HCT116 (cell line): ENCODE data around the gene CFB.
"Not testable (repeated sequence)": the region's sequence is repeated elsewhere in the genome, so short reads cannot be mapped to it uniquely, and the experiment has no call there.

Experiments used
- EGR1 ChIP-seq: IDR thresholded peaks from 2 replicates; pipeline ENCODE4 v1.6.1; 2012; ENCODE audit warnings: low read depth
- POLR2A ChIP-seq: IDR thresholded peaks from 2 replicates; pipeline ENCODE4 v1.7.0; 2011; ENCODE audit warnings: borderline replicate concordance; ENCODE audit not compliant: insufficient read depth, insufficient read length; ENCODE audit errors: extremely low read depth
- POLR2AphosphoS5 ChIP-seq: IDR thresholded peaks from 2 replicates; pipeline ENCODE4 v1.6.1; 2011; ENCODE audit warnings: mild to moderate bottlenecking, low read depth, low read length, moderate library complexity
- SIN3A ChIP-seq: IDR thresholded peaks from 2 replicates; pipeline ENCODE4 v1.6.1; 2012; ENCODE audit warnings: low read depth
- SP1 ChIP-seq: IDR thresholded peaks from 2 replicates; pipeline ENCODE4 v1.6.1; 2012; ENCODE audit warnings: low read depth
- SRF ChIP-seq: IDR thresholded peaks from 2 replicates; pipeline ENCODE4 v1.6.1; 2012; ENCODE audit warnings: low read depth
- TF ChIP-seq, protein P1 (sequence below), 3 experiments: fragments of 200-600 bp in 1 of 3; sonication (generic) in 1 of 3; IDR thresholded peaks in 2 of 3; conservative IDR thresholded peaks in 1 of 3; 2 replicates each; pipeline ENCODE4 v1.5.1; 2012 to 2017; ENCODE audit warnings: low read depth in 2 of 3, low read length in 2 of 3, antibody characterized with exemption in 1 of 3, borderline replicate concordance in 1 of 3, control low read depth in 1 of 3, mild to moderate bottlenecking in 1 of 3, mixed read lengths in 1 of 3, mixed run types in 1 of 3, moderate library complexity in 1 of 3; ENCODE audit not compliant: insufficient read depth in 1 of 3
- TF ChIP-seq, protein P2 (sequence below): IDR thresholded peaks from 2 replicates; pipeline ENCODE4 v1.6.1; 2012
- TF ChIP-seq, protein P3 (sequence below): IDR thresholded peaks from 2 replicates; pipeline ENCODE4 v1.6.1; 2012
- TF ChIP-seq, protein P4 (sequence below): IDR thresholded peaks from 2 replicates; pipeline ENCODE4 v1.6.1; 2011; ENCODE audit warnings: mild to moderate bottlenecking, low read length, moderate library complexity; ENCODE audit not compliant: insufficient replicate concordance; ENCODE audit errors: extremely low read depth

DNA sequence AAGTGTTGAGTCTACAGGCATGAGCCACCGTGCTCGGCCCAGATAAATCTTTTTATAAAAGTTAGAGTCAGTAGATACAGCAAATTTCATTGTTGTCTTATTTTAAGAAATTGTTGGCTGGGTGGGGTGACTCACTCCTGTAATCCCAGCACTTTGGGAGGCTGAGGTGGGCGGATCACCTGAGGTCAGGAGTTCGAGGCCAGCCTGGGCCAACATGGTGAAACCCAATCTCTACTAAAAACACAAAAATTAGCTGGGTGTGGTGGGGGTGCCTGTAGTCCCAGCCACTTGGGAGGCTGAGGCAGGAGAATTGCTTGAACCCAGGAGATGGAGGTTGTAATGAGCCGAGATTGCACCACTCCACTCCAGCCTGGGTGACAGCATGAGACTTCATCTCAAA is 37.6 kb upstream of the CFB start:
- TF ChIP-seq POLR2A, POLR2AphosphoS5, SIN3A, EGR1, SRF, SP1: not testable (repeated sequence)
- TF ChIP-seq, protein P1, sequence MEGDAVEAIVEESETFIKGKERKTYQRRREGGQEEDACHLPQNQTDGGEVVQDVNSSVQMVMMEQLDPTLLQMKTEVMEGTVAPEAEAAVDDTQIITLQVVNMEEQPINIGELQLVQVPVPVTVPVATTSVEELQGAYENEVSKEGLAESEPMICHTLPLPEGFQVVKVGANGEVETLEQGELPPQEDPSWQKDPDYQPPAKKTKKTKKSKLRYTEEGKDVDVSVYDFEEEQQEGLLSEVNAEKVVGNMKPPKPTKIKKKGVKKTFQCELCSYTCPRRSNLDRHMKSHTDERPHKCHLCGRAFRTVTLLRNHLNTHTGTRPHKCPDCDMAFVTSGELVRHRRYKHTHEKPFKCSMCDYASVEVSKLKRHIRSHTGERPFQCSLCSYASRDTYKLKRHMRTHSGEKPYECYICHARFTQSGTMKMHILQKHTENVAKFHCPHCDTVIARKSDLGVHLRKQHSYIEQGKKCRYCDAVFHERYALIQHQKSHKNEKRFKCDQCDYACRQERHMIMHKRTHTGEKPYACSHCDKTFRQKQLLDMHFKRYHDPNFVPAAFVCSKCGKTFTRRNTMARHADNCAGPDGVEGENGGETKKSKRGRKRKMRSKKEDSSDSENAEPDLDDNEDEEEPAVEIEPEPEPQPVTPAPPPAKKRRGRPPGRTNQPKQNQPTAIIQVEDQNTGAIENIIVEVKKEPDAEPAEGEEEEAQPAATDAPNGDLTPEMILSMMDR (IDR thresholded peaks at IDR 0.05 in 2 of 3, conservative IDR thresholded peaks at IDR 0.05 in 1 of 3; ENCODE audit: borderline replicate concordance in 1 of 3, insufficient read depth in 1 of 3, low read depth in 2 of 3, low read length in 2 of 3), result not testable (repeated sequence)
- TF ChIP-seq, protein P2, sequence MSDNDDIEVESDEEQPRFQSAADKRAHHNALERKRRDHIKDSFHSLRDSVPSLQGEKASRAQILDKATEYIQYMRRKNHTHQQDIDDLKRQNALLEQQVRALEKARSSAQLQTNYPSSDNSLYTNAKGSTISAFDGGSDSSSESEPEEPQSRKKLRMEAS, result not testable (repeated sequence)
- TF ChIP-seq, protein P3, sequence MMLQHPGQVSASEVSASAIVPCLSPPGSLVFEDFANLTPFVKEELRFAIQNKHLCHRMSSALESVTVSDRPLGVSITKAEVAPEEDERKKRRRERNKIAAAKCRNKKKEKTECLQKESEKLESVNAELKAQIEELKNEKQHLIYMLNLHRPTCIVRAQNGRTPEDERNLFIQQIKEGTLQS, result not testable (repeated sequence)
- TF ChIP-seq, protein P4, sequence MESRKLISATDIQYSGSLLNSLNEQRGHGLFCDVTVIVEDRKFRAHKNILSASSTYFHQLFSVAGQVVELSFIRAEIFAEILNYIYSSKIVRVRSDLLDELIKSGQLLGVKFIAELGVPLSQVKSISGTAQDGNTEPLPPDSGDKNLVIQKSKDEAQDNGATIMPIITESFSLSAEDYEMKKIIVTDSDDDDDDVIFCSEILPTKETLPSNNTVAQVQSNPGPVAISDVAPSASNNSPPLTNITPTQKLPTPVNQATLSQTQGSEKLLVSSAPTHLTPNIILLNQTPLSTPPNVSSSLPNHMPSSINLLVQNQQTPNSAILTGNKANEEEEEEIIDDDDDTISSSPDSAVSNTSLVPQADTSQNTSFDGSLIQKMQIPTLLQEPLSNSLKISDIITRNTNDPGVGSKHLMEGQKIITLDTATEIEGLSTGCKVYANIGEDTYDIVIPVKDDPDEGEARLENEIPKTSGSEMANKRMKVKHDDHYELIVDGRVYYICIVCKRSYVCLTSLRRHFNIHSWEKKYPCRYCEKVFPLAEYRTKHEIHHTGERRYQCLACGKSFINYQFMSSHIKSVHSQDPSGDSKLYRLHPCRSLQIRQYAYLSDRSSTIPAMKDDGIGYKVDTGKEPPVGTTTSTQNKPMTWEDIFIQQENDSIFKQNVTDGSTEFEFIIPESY, result not testable (repeated sequence)
